SK-N-SH (cell line): ENCODE measurements around the gene TRPM3. TPM values are rescaled to one million over a fixed set of nuclear protein-coding genes. Genes with fewer than 3 reads are reported as not detected.

Experiments used
- CTCF ChIA-PET: fragments of 300-600, 350-600 bp; formaldehyde crosslinking; extraction: SDS; loops from one replicate; lab custom pipeline; 2021; lab: Yijun Ruan, JAX
- POLR2A ChIA-PET: fragments of 350-600 bp; sonication (Branson Sonifier 250); formaldehyde crosslinking; extraction: SDS; loops from one replicate; lab custom pipeline; 2020; ENCODE audit warnings: antibody characterized with exemption, inconsistent platforms; lab: Yijun Ruan, JAX
- DNase-seq: peaks from one replicate; pipeline ENCODE4 v3.0.0; 2012
- H2AFZ ChIP-seq: fragments of 200-600 bp; sonication (generic); 2 replicates; pipeline ENCODE4 v1.8.1; 2016; ENCODE audit warnings: antibody characterized with exemption, mild to moderate bottlenecking, low read depth
- H3F3A ChIP-seq: fragments of 200-600 bp; sonication (generic); replicated peaks from 2 replicates; pipeline ENCODE3; 2016; ENCODE audit warnings: antibody characterized with exemption, mild to moderate bottlenecking; ENCODE audit not compliant: insufficient read depth
- H3K27ac ChIP-seq, 2 experiments: fragments of 200-500 bp in 1 of 2; fragments of 200-600 bp in 1 of 2; sonication (Bioruptor generic) in 1 of 2; sonication (generic), shearing (Covaris generic) in 1 of 2; 2 replicates each; pipeline versions ENCODE4 v1.5.1 to v1.6.1; 2014 to 2016; ENCODE audit warnings: low read depth in 2 of 2, inconsistent platforms in 1 of 2, low read length in 1 of 2, mild to moderate bottlenecking in 1 of 2, mixed read lengths in 1 of 2
- H3K27me3 ChIP-seq: fragments of 200-600 bp; sonication (generic), shearing (Covaris generic); 2 replicates; pipeline ENCODE4 v1.6.1; 2016; ENCODE audit warnings: mixed run types; ENCODE audit not compliant: insufficient read depth
- H3K36me3 ChIP-seq, 2 experiments: fragments of 200-500 bp in 1 of 2; fragments of 200-600 bp in 1 of 2; sonication (Bioruptor generic) in 1 of 2; sonication (generic) in 1 of 2; replicated peaks in 1 of 2; 2 replicates each; pipeline versions ENCODE3 to v1.5.1; 2014 to 2016; ENCODE audit warnings: low read length in 1 of 2, mild to moderate bottlenecking in 1 of 2; ENCODE audit not compliant: insufficient read depth in 2 of 2, control insufficient read depth in 1 of 2
- H3K4me1 ChIP-seq, 2 experiments: fragments of 200-500 bp in 1 of 2; fragments of 200-600 bp in 1 of 2; sonication (Bioruptor generic) in 1 of 2; sonication (generic), shearing (Covaris generic) in 1 of 2; 2 replicates each; pipeline versions ENCODE4 v1.5.1 to v1.6.1; 2014 to 2016; ENCODE audit warnings: low read depth in 1 of 2, low read length in 1 of 2, mixed run types in 1 of 2; ENCODE audit not compliant: insufficient read depth in 2 of 2, control insufficient read depth in 1 of 2
- H3K4me2 ChIP-seq: fragments of 200-600 bp; sonication (generic), shearing (Covaris generic); 2 replicates; pipeline ENCODE4 v1.6.1; 2017; ENCODE audit warnings: mixed run types
- H3K4me3 ChIP-seq, 2 experiments: fragments of 200-500 bp in 1 of 2; fragments of 200-600 bp in 1 of 2; sonication (Bioruptor generic) in 1 of 2; sonication (generic), shearing (Covaris generic) in 1 of 2; 2 replicates each; pipeline versions ENCODE4 v1.5.1 to v1.8.1; 2014 to 2016; ENCODE audit warnings: low read depth in 2 of 2, inconsistent platforms in 1 of 2, low read length in 1 of 2, mild to moderate bottlenecking in 1 of 2, mixed read lengths in 1 of 2, moderate library complexity in 1 of 2
- H3K79me2 ChIP-seq: fragments of 200-600 bp; sonication (generic); 2 replicates; pipeline ENCODE4 v1.8.1; 2017; ENCODE audit warnings: mild to moderate bottlenecking; ENCODE audit not compliant: insufficient read depth
- H3K9ac ChIP-seq: fragments of 200-600 bp; sonication (generic); 2 replicates; pipeline ENCODE4 v1.6.1; 2017; ENCODE audit warnings: mixed run types
- H3K9me2 ChIP-seq: fragments of 200-600 bp; sonication (generic); 2 replicates; pipeline ENCODE4 v1.6.1; 2017; ENCODE audit warnings: mixed run types
- H3K9me3 ChIP-seq: fragments of 200-600 bp; sonication (generic); 2 replicates; pipeline ENCODE4 v1.6.1; 2017; ENCODE audit warnings: mixed run types, mild to moderate bottlenecking, moderate library complexity
- H4K20me1 ChIP-seq: fragments of 200-600 bp; sonication (generic); 2 replicates; pipeline ENCODE4 v1.6.1; 2017; ENCODE audit warnings: mild to moderate bottlenecking, mixed run types; ENCODE audit not compliant: insufficient read depth
- CHD2 ChIP-seq: fragments of 150-350 bp; IDR thresholded peaks from 2 replicates; pipeline ENCODE4 v1.6.1; 2018; ENCODE audit warnings: low read length; ENCODE audit not compliant: partially characterized antibody
- CTCF ChIP-seq: fragments of 200-600 bp; sonication (generic); IDR thresholded peaks from 2 replicates; pipeline ENCODE4 v1.6.1; 2017; ENCODE audit warnings: antibody characterized with exemption, mild to moderate bottlenecking, moderate library complexity
- EZH2phosphoT487 ChIP-seq: fragments of 200-600 bp; sonication (generic); IDR thresholded peaks from 2 replicates; pipeline ENCODE4 v1.6.1; 2017; ENCODE audit warnings: low read depth, mixed run types, mild to moderate bottlenecking, antibody characterized with exemption, moderate library complexity, borderline replicate concordance
- FOSL2 ChIP-seq: IDR thresholded peaks from 2 replicates; pipeline ENCODE4 v1.4.0; 2012; ENCODE audit warnings: low read depth, mild to moderate bottlenecking, moderate library complexity, borderline replicate concordance
- FOXJ3 ChIP-seq: sonication (generic); formaldehyde crosslinking; IDR thresholded peaks from 2 replicates; pipeline ENCODE4 v1.5.1; 2020; ENCODE audit warnings: mild to moderate bottlenecking, missing genetic modification reagents
- FOXM1 ChIP-seq: IDR thresholded peaks from 2 replicates; pipeline ENCODE4 v1.4.0; 2012; ENCODE audit warnings: low read depth, mild to moderate bottlenecking
- GABPA ChIP-seq: IDR thresholded peaks from 2 replicates; pipeline ENCODE4 v1.4.0; 2012; ENCODE audit warnings: low read depth, mild to moderate bottlenecking
- MXI1 ChIP-seq: IDR thresholded peaks from 2 replicates; pipeline ENCODE4 v1.6.1; 2012; ENCODE audit warnings: mild to moderate bottlenecking, low read depth, low read length, improper control_type of control experiment
- NRF1 ChIP-seq: IDR thresholded peaks from 2 replicates; pipeline ENCODE4 v1.6.1; 2012; ENCODE audit warnings: low read depth, mild to moderate bottlenecking, low read length
- PBX3 ChIP-seq: IDR thresholded peaks from 2 replicates; pipeline ENCODE4; 2012
- POLR2AphosphoS5 ChIP-seq: IDR thresholded peaks from 2 replicates; pipeline ENCODE4 v1.6.1; 2012; ENCODE audit warnings: low read depth, low read length
- RAD21 ChIP-seq: IDR thresholded peaks from 2 replicates; pipeline ENCODE4 v1.6.1; 2012; ENCODE audit warnings: mild to moderate bottlenecking, low read length
- RCOR1 ChIP-seq: fragments of 150-350 bp; IDR thresholded peaks from 2 replicates; pipeline ENCODE4 v1.6.1; 2017; ENCODE audit warnings: antibody characterized with exemption, low read length
- RFX5 ChIP-seq: IDR thresholded peaks from 2 replicates; pipeline ENCODE4 v1.6.1; 2012; ENCODE audit warnings: mild to moderate bottlenecking, improper control_type of control experiment, low read length
- RXRA ChIP-seq: IDR thresholded peaks from 2 replicates; pipeline ENCODE4 v1.4.0; 2012; ENCODE audit warnings: low read depth, mild to moderate bottlenecking, borderline replicate concordance
- SMC3 ChIP-seq: IDR thresholded peaks from 2 replicates; pipeline ENCODE4 v1.6.1; 2012; ENCODE audit warnings: low read depth, low read length, improper control_type of control experiment
- TAF1 ChIP-seq: IDR thresholded peaks from 2 replicates; pipeline ENCODE4 v1.6.1; 2012; ENCODE audit warnings: low read depth, mild to moderate bottlenecking, low read length, moderate library complexity, borderline replicate concordance
- YY1 ChIP-seq: IDR thresholded peaks from 2 replicates; pipeline ENCODE4 v1.4.0; 2012; ENCODE audit warnings: low read depth, mild to moderate bottlenecking
- WGBS: methylation state at CpG from one replicate; pipeline ENCODE4 v1.1.6; 2017; ENCODE audit warnings: low lambda C conversion rate; 5-methylcytosine and 5-hydroxymethylcytosine counted together
- polyA plus RNA-seq, 3 experiments: library from polyadenylated mRNA; depleted of rRNA; stranded (reverse); fragments of >200 nt; gene quantifications; 2 replicates each; pipeline ENCODE4 v1.2.3, GENCODE V29; 2012
- TF ChIP-seq, protein P1 (sequence below): fragments of 150-350 bp; IDR thresholded peaks from 2 replicates; pipeline ENCODE4 v1.6.1; 2017; ENCODE audit warnings: antibody characterized with exemption, low read length, low read depth, borderline replicate concordance
- TF ChIP-seq, protein P2 (sequence below): IDR thresholded peaks from 2 replicates; pipeline ENCODE4 v1.4.0; 2012; ENCODE audit warnings: low read depth, borderline replicate concordance

TRPM3 gene
- polyA plus RNA-seq, 1 of the 3 experiments (the other 2 are of a cell fraction), result not detected

DNA sequence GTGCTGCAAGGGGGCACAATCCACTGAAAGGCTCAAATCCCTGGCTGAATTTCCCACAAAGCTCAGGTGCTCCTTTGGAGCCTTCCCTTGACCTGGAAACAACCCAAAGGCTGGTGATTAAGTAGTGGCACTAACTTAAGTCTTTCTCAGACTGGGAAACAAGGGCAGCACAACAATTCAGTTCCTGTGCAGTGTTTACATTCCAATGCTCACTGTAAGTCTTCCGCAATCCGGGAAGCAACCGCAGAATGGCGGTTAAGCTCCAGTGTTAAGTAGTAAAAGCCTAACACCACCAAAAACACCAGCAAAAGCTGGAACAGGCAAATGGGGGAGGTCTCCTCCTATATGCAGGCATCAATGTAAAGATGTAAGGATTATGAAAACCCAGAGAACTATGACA, 117.2 kb downstream of the TRPM3 start:
- WGBS, result 12% methylated on average over 4 of the region's 4 CpGs

More for the DNA sequence above, 117.2 kb downstream of the TRPM3 start:
- Histone ChIP-seq H3K9me2 (no peaks in the 10 kb centered on the region), H3K36me3 (no peaks in the 10 kb centered on the region), H3K4me2 (no peak overlapping the region), H3K4me1 (no peaks in the 10 kb centered on the region), H3F3A (no peaks in the 10 kb centered on the region), H4K20me1 (no peaks in the 10 kb centered on the region), H3K4me3 (no peak overlapping the region), H3K27ac (no peak overlapping the region), H2AFZ (no peak overlapping the region), H3K27me3 (no peaks in the 10 kb centered on the region), H3K9ac (no peak overlapping the region), H3K9me3 (peaks cover 7% of the 10 kb centered on the region; the same call in 1 of the 2 replicates), H3K79me2 (no peaks in the 10 kb centered on the region)
- ChIA-PET CTCF (interaction anchor here (1.1 to 1.2 kb wide), 2 partner anchors 12 to 364 kb away, joined by 3 to 10 read pairs; no protein-coding TSS in a partner anchor), POLR2A (no interaction called here)
- TF ChIP-seq PBX3 (no peak), SMC3 (no peak), YY1 (no peak), RXRA (no peak), CHD2 (no peak), FOXJ3 (no peak), MXI1 (no peak), RCOR1 (no peak), RFX5 (no peak), EZH2phosphoT487 (no peak), NRF1 (no peak), FOXM1 (no peak), RAD21 (no peak), TAF1 (no peak), FOSL2 (no peak), GABPA (no peak), POLR2AphosphoS5 (no peak), CTCF (no peak)
- TF ChIP-seq, protein P1, sequence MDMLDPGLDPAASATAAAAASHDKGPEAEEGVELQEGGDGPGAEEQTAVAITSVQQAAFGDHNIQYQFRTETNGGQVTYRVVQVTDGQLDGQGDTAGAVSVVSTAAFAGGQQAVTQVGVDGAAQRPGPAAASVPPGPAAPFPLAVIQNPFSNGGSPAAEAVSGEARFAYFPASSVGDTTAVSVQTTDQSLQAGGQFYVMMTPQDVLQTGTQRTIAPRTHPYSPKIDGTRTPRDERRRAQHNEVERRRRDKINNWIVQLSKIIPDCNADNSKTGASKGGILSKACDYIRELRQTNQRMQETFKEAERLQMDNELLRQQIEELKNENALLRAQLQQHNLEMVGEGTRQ, result no peak
- TF ChIP-seq, protein P2, sequence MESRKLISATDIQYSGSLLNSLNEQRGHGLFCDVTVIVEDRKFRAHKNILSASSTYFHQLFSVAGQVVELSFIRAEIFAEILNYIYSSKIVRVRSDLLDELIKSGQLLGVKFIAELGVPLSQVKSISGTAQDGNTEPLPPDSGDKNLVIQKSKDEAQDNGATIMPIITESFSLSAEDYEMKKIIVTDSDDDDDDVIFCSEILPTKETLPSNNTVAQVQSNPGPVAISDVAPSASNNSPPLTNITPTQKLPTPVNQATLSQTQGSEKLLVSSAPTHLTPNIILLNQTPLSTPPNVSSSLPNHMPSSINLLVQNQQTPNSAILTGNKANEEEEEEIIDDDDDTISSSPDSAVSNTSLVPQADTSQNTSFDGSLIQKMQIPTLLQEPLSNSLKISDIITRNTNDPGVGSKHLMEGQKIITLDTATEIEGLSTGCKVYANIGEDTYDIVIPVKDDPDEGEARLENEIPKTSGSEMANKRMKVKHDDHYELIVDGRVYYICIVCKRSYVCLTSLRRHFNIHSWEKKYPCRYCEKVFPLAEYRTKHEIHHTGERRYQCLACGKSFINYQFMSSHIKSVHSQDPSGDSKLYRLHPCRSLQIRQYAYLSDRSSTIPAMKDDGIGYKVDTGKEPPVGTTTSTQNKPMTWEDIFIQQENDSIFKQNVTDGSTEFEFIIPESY, result no peak
- no peak for DNase-seq
